ENCODE data around the gene POLK. TPM values are rescaled to one million over a fixed set of nuclear protein-coding genes. Genes with fewer than 3 reads are reported as not detected.

POLK gene
- total and polyA plus RNA-seq, 2 of the 13 experiments (the other 11 are each of a cell fraction or from before 2014, with no cell fraction given), result 8.6 to 11.7 TPM

- TF ChIP-seq CTCF (CRISPR knock-in tag; IDR thresholded peaks at IDR 0.05), result no peak
- no peak for TF ChIP-seq TOPORS (CRISPR knock-in tag; IDR thresholded peaks at IDR 0.05)
- TF ChIP-seq ZFP36L1 (CRISPR knock-in tag; IDR thresholded peaks at IDR 0.05), result no peak
- no peak for TF ChIP-seq SNAPC5 (CRISPR knock-in tag; IDR thresholded peaks at IDR 0.05; ENCODE audit: borderline replicate concordance)
- no peak for TF ChIP-seq ZNF234 (CRISPR knock-in tag; conservative IDR thresholded peaks at IDR 0.05)
- TF ChIP-seq RCOR2 (CRISPR knock-in tag; IDR thresholded peaks at IDR 0.05), result no peak
- TF ChIP-seq ZNF605 (CRISPR knock-in tag; IDR thresholded peaks at IDR 0.05), result no peak
- TF ChIP-seq CSRNP1 (CRISPR knock-in tag; IDR thresholded peaks at IDR 0.05), result no peak
Observed at GRCh38 chr5:75513841-75514240, 2.1 kb downstream of the POLK start (continued).

- ATAC-seq, result no peak
- no peak overlapping the region for H3K4me2 ChIP-seq (ENCODE audit: low read depth, low read length)
- DNase-seq (ENCODE audit: low spot score), result no peak
- intact Hi-C loops (cut with micrococcal nuclease; ENCODE audit: unreplicated experiment) (loop anchor here (10.0 kb wide), 1 partner anchor 170 kb away; no protein-coding TSS in a partner anchor), in situ Hi-C loops (cut with HindIII; ENCODE audit: extremely low pct_ligation_motif_present, low pct_unique_long_range_greater_than_20kb) (loop anchor here (25.0 kb wide), 1 partner anchor 827 kb away; the partner anchor contains the start of gene HEXB)
- no peak overlapping the region for H3K4me3 ChIP-seq (replicated peaks in 1 of 3; ENCODE audit: insufficient read depth in 1 of 3, low read depth in 2 of 3, low read length in 3 of 3)
- H3K9me3 ChIP-seq (ENCODE audit: low read length), result no peaks in the 10 kb centered on the region
- H3K36me3 ChIP-seq (replicated peaks in 1 of 2; ENCODE audit: control insufficient read depth in 1 of 2, insufficient read depth in 2 of 2, low read length in 2 of 2), result no peaks in the 10 kb centered on the region
- BruUV-seq (replicated peaks), result no TSS peak
- FAIRE-seq, result no peak
- CTCF ChIA-PET (ENCODE audit: low intra/inter-chr PET ratio, low total read pairs), result no interaction called here
- H3K4me1 ChIP-seq (ENCODE audit: insufficient read depth, low read length), result peaks cover 19% of the 10 kb centered on the region
- no peak overlapping the region for H2AFZ ChIP-seq (ENCODE audit: low read length)
- no peaks in the 10 kb centered on the region; a peak in 1 of 5 replicates for H3K27me3 ChIP-seq (ENCODE audit: control insufficient read depth in 1 of 2, insufficient read depth in 2 of 2, low read length in 2 of 2)
- no peak overlapping the region for H3K27ac ChIP-seq (ENCODE audit: extremely low read length, insufficient read depth, low read length)
- peaks cover 4% of the 10 kb centered on the region; the same call in 1 of the 2 replicates for H4K20me1 ChIP-seq (ENCODE audit: insufficient read depth, low read length)
- TF ChIP-seq PITX1 (CRISPR knock-in tag; IDR thresholded peaks at IDR 0.05) (no peak), MAFF (IDR thresholded peaks at IDR 0.05; ENCODE audit: low read depth, low read length) (peak; percentile 9; the same call in 1 of the 2 replicates), ZNF558 (CRISPR knock-in tag; IDR thresholded peaks at IDR 0.05; ENCODE audit: borderline replicate concordance) (no peak), MAFK (conservative IDR thresholded peaks at IDR 0.05 in 1 of 2, IDR thresholded peaks at IDR 0.05 in 1 of 2; ENCODE audit: low read length in 2 of 2) (0 out of 4 replicates have a peak, but pooled peaks of 1 of the 2 experiments have one; percentile 39)
- WGBS (ENCODE audit: low lambda C conversion rate), result 95% methylated on average over 3 of the region's 3 CpGs
- POLR2A ChIA-PET, result no interaction called here
- no peak overlapping the region for H3K9ac ChIP-seq (ENCODE audit: insufficient read depth, low read depth, low read length)
- H3K79me2 ChIP-seq (ENCODE audit: insufficient read depth, low read length), result peaks cover 40% of the 10 kb centered on the region
Observed at GRCh38 chr5:75514323-75514722, 2.6 kb downstream of the POLK start.
